ENCODE results near the gene COLEC11. TPM values are rescaled to one million over a fixed set of nuclear protein-coding genes. Genes with fewer than 3 reads are reported as not detected.
"Not testable (repeated sequence)": the region's sequence is repeated elsewhere in the genome, so short reads cannot be mapped to it uniquely, and the experiment has no call there.

COLEC11 gene
- total RNA-seq, 1 donor from 2014 or later: not detected

GRCh38 chr2:3657881-3658280, 63.0 kb downstream of the COLEC11 start, which contains the start of gene ALLC:
Gene ALLC (plus strand): TSS chr2:3658200. CDS start chr2:3671158, 12,958 bp downstream.
- no peak for TF ChIP-seq CTCF (IDR thresholded peaks at IDR 0.05)
- H3K27me3 Mint-ChIP-seq (ENCODE audit: unreplicated experiment): peaks cover 2% of the 10 kb centered on the region
- no peak within 1 kb of the TSS for H3K4me3 Mint-ChIP-seq (ENCODE audit: unreplicated experiment)
- DNase-seq (ENCODE audit: extremely low spot score, unreplicated experiment): no peak
- H3K4me1 Mint-ChIP-seq (ENCODE audit: unreplicated experiment): peaks cover 6% of the 10 kb centered on the region
- H3K36me3 Mint-ChIP-seq (ENCODE audit: unreplicated experiment): no peaks in the 10 kb centered on the region
- no peak within 1 kb of the TSS for H3K27ac Mint-ChIP-seq (ENCODE audit: unreplicated experiment)
- H3K9me3 Mint-ChIP-seq (ENCODE audit: unreplicated experiment): no peaks in the 10 kb centered on the region

- DNase-seq (ENCODE audit: extremely low spot score, unreplicated experiment): no peak
- no peaks in the 10 kb centered on the region for H3K36me3 Mint-ChIP-seq (ENCODE audit: unreplicated experiment)
- no peak overlapping the region for H3K27ac Mint-ChIP-seq (ENCODE audit: unreplicated experiment)
- H3K4me3 Mint-ChIP-seq (ENCODE audit: unreplicated experiment): no peak overlapping the region
- no peaks in the 10 kb centered on the region for H3K9me3 Mint-ChIP-seq (ENCODE audit: unreplicated experiment)
- no peak for TF ChIP-seq CTCF (IDR thresholded peaks at IDR 0.05)
- H3K27me3 Mint-ChIP-seq (ENCODE audit: unreplicated experiment): peaks cover 2% of the 10 kb centered on the region
- H3K4me1 Mint-ChIP-seq (ENCODE audit: unreplicated experiment): peaks cover 6% of the 10 kb centered on the region
Observed at GRCh38 chr2:3659447-3660432, 64.8 kb downstream of the COLEC11 start.

GRCh38 chr2:3660640-3661039, 65.7 kb downstream of the COLEC11 start:
- not testable (repeated sequence) for H3K4me1 Mint-ChIP-seq (ENCODE audit: unreplicated experiment); H3K9me3 Mint-ChIP-seq (ENCODE audit: unreplicated experiment); H3K4me3 Mint-ChIP-seq (ENCODE audit: unreplicated experiment); H3K27ac Mint-ChIP-seq (ENCODE audit: unreplicated experiment); DNase-seq (ENCODE audit: extremely low spot score, unreplicated experiment); H3K27me3 Mint-ChIP-seq (ENCODE audit: unreplicated experiment); H3K36me3 Mint-ChIP-seq (ENCODE audit: unreplicated experiment)

- Mint-ChIP-seq H3K4me1 (ENCODE audit: unreplicated experiment) (peaks cover 6% of the 10 kb centered on the region), H3K36me3 (ENCODE audit: unreplicated experiment) (no peaks in the 10 kb centered on the region), H3K27me3 (ENCODE audit: unreplicated experiment) (peaks cover 2% of the 10 kb centered on the region), H3K4me3 (ENCODE audit: unreplicated experiment) (no peak overlapping the region), H3K27ac (ENCODE audit: unreplicated experiment) (no peak overlapping the region), H3K9me3 (ENCODE audit: unreplicated experiment) (no peaks in the 10 kb centered on the region)
- no peak for DNase-seq (ENCODE audit: extremely low spot score, unreplicated experiment)
- no peak for TF ChIP-seq CTCF (IDR thresholded peaks at IDR 0.05)
Observed at GRCh38 chr2:3661149-3661660, 66.3 kb downstream of the COLEC11 start.

- no peaks in the 10 kb centered on the region for H3K9me3 Mint-ChIP-seq (ENCODE audit: unreplicated experiment)
- H3K27me3 Mint-ChIP-seq (ENCODE audit: unreplicated experiment): peaks cover 2% of the 10 kb centered on the region
- no peak overlapping the region for H3K4me3 Mint-ChIP-seq (ENCODE audit: unreplicated experiment)
- peaks cover 6% of the 10 kb centered on the region for H3K4me1 Mint-ChIP-seq (ENCODE audit: unreplicated experiment)
- H3K27ac Mint-ChIP-seq (ENCODE audit: unreplicated experiment): no peak overlapping the region
- DNase-seq (ENCODE audit: extremely low spot score, unreplicated experiment): no peak
- no peaks in the 10 kb centered on the region for H3K36me3 Mint-ChIP-seq (ENCODE audit: unreplicated experiment)
- TF ChIP-seq CTCF (IDR thresholded peaks at IDR 0.05): no peak
Observed at GRCh38 chr2:3662239-3662638, 67.3 kb downstream of the COLEC11 start.

Data from osteocyte (in vitro differentiated cells).